Fibroblast of mammary gland (primary cell): ENCODE data around the gene FIGN.

ENCODE experiments used
- DNase-seq: peaks from one replicate; pipeline ENCODE4 v3.0.0-alpha.2; 2010; ENCODE audit warnings: low read depth
- H3K4me3 ChIP-seq: 2 replicates; pipeline ENCODE4 v1.5.1; 2011; ENCODE audit warnings: low read depth, mild to moderate bottlenecking, low read length, moderate library complexity; ENCODE audit not compliant: control insufficient read depth
- TF ChIP-seq, protein P1 (sequence below): conservative IDR thresholded peaks from 2 replicates; pipeline ENCODE4 v1.5.1; 2011; ENCODE audit warnings: low read depth, low read length, inconsistent platforms; ENCODE audit not compliant: control insufficient read depth, insufficient read depth

Gene FIGN, protein sequence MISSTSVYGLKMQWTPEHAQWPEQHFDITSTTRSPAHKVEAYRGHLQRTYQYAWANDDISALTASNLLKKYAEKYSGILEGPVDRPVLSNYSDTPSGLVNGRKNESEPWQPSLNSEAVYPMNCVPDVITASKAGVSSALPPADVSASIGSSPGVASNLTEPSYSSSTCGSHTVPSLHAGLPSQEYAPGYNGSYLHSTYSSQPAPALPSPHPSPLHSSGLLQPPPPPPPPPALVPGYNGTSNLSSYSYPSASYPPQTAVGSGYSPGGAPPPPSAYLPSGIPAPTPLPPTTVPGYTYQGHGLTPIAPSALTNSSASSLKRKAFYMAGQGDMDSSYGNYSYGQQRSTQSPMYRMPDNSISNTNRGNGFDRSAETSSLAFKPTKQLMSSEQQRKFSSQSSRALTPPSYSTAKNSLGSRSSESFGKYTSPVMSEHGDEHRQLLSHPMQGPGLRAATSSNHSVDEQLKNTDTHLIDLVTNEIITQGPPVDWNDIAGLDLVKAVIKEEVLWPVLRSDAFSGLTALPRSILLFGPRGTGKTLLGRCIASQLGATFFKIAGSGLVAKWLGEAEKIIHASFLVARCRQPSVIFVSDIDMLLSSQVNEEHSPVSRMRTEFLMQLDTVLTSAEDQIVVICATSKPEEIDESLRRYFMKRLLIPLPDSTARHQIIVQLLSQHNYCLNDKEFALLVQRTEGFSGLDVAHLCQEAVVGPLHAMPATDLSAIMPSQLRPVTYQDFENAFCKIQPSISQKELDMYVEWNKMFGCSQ

DNA sequence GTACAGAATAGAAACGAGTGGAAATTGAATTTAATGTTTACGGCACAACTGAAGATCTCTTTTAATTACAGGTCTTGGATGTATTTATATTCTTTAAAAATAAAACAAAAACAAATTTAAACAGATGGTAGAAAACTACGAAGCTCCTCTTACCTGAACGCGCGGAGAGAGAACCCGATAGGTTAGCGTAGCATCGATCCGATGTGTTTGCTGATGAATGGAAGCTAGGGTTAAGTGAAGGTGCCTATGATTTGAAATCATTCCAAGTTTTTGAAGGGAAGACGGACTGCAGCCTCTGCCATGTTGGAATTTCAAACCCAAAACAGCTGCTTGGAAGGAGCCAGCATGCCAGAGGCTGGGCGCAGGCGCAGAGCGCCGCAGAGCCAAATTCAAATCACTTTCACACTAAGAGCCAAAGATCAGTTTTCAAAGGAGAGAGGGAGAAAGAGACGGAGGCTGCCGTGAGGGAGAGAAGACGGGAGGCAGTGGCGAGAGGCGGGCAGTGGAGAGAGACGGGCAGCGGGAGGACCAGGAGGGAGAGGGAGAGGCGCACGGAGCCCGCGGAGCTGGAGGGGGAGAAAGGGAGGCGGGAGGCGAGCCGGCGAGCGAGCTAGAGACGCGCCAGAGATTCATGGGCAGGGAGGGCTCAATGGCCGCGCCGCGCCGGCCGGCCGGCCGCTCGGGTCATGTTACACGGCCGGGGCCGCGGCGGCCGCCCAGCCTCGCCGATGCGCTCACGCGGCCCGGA, at the start of gene FIGN:
Gene FIGN, minus strand, starts transcription at position 324 of the 748 bp plus-strand sequence. CDS start 1,081 bp downstream, outside the sequence.
- H3K4me3 ChIP-seq, result peak within 1 kb of the TSS; percentile 89
- TF ChIP-seq, protein P1, sequence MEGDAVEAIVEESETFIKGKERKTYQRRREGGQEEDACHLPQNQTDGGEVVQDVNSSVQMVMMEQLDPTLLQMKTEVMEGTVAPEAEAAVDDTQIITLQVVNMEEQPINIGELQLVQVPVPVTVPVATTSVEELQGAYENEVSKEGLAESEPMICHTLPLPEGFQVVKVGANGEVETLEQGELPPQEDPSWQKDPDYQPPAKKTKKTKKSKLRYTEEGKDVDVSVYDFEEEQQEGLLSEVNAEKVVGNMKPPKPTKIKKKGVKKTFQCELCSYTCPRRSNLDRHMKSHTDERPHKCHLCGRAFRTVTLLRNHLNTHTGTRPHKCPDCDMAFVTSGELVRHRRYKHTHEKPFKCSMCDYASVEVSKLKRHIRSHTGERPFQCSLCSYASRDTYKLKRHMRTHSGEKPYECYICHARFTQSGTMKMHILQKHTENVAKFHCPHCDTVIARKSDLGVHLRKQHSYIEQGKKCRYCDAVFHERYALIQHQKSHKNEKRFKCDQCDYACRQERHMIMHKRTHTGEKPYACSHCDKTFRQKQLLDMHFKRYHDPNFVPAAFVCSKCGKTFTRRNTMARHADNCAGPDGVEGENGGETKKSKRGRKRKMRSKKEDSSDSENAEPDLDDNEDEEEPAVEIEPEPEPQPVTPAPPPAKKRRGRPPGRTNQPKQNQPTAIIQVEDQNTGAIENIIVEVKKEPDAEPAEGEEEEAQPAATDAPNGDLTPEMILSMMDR, result no peak
- peak; percentile 88 for DNase-seq

DNA sequence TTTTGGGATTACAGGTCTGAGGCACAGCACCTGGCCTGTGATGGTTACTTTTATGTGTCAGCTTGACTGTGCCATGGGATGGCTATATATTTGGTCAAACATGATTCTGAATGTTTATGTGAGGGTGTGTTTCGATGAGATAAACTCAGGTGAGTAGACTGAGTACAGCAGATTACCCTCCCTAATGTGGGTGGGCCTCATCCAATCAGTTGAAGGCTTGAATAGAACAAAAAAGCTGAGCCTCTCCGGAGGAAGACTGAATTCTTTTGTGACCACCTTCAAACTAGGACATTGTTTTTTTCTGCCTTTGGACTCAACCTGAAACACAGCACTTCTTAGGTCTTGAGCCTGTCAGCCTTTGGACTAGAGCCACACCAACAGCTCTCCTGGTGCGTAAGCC, 49.4 kb upstream of the FIGN start:
- H3K4me3 ChIP-seq, result no peak overlapping the region
- no peak for DNase-seq
- TF ChIP-seq, protein P1, result no peak

DNA sequence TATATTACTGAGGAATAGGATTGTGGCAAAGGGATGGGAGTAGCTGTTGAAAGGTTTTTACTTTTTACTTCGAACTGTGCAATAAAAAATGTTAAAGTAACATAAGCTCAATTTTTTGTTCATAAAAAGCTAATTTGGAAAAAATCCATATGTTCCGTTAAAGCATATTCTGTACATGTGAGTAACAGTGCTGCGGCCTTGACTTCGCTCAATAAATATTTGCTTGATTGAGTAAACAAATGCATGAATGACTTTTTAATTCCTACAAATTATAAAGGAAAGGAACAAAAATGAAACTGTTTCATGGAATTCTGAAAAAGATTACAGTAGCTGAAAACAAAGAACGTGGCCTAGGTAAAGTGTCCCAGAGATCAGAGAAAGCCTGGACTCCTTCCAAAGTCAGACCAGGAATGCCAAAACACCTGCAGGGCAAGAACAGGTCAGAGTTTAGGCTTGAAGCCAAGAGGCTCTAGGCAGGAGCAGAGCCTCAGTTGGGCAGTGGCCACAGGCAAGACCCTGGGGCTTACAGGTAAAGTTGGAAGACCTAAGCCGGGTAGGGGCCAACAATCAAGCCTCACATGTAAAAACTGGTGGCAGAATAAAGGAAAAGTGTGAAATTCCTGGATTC, 44.3 kb upstream of the FIGN start:
- TF ChIP-seq, protein P1, result no peak
- DNase-seq, result no peak
- H3K4me3 ChIP-seq, result no peak overlapping the region

DNA sequence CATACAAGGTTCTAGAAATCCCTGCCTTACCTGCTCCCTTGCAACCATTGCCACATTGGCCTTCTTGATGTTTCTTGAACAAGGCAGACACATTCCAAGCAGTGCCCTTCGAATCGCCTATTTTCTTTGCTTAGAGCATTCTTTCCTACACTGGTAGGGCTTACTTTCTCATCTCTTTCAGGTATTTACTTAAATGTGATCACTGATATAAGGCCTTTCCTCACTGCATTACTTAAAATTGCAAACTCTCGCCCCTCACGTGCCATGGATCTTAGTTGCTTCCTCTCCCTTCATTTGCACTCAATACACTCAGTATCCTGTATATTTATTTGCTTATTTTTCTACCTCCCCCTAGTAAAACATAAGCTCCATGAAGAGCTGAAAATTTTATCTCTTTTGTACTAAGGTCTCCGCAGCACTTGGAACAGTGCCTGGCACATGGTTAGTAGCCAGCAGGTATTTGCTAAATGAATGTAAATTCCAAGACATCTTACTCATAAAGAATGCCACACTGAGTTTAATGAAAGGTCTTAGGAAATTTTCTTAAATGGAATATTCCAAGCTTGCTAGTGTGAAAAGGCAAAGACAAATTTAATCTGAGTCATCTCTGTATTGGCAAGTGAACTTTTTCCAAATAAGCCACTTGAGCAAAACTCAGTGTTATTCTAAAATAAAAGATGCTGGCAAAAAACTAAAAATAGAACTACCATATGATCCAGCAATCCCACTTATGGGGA, 42.4 kb upstream of the FIGN start:
- DNase-seq, result peak; percentile 75
- TF ChIP-seq, protein P1, result no peak
- H3K4me3 ChIP-seq, result no peak overlapping the region

DNA sequence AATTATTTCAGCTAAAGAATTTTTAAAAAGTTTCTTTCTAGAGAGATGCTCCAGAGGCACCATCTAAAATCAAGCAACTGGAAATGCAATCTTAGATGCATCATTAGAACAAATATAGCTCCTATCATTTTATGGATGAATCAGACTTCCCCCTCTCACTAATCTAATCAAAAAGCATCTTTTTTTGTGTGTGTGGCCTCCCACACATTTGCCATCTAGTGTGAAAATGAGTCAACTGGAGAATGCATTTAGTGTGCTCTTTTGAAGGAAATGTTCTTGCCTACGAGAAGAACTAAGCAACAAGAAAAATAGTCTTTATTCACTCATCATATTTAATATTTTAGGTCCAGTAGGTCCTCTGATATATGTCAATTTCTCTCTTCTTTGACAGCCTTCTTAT, 39.5 kb upstream of the FIGN start:
- TF ChIP-seq, protein P1, result no peak
- peak; percentile 36 for DNase-seq
- H3K4me3 ChIP-seq, result no peak overlapping the region
